WI38 (cell line): Measurements from ENCODE around the gene RTN1.

Experiments
- H3K4me3 ChIP-seq: 2 replicates; pipeline ENCODE4 v1.5.1; 2011; ENCODE audit warnings: low read depth, mild to moderate bottlenecking, control low read depth, low read length
- TF ChIP-seq, protein P1 (sequence below): IDR thresholded peaks from 2 replicates; pipeline ENCODE4 v1.5.1; 2012; ENCODE audit warnings: low read depth, mild to moderate bottlenecking, control low read depth, low read length

The RTN1 gene

DNA sequence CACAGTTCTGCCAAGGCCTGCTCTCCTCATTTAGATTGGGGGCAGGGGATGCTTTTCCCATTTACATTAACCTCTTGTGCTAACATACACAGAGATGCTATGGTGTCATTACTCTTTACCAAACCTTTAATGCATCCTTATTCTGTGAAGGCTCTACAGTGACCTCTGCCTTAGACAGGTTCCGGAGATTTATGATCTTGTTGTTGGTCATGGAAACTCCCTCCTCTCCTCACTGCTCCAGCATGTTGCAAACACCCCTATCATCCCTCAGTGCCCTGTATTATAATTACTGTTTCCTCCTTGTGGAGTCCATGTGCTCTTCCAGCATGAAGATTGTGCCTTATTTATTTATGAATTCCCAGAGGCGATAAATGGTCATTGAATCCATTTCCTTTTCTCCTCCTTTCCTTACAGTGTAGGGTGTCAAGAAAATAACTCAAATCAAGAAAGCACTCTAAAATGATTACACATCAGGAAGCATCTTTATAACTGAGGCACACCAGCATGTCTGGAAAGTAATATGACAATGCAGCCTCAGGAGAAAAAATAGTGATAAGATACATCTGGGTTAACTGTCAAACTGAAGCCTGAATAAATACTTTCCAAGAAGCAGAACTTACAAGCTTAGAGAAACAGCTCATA, 37.8 kb downstream of the RTN1 start:
- H3K4me3 ChIP-seq: no peak overlapping the region
- TF ChIP-seq, protein P1, sequence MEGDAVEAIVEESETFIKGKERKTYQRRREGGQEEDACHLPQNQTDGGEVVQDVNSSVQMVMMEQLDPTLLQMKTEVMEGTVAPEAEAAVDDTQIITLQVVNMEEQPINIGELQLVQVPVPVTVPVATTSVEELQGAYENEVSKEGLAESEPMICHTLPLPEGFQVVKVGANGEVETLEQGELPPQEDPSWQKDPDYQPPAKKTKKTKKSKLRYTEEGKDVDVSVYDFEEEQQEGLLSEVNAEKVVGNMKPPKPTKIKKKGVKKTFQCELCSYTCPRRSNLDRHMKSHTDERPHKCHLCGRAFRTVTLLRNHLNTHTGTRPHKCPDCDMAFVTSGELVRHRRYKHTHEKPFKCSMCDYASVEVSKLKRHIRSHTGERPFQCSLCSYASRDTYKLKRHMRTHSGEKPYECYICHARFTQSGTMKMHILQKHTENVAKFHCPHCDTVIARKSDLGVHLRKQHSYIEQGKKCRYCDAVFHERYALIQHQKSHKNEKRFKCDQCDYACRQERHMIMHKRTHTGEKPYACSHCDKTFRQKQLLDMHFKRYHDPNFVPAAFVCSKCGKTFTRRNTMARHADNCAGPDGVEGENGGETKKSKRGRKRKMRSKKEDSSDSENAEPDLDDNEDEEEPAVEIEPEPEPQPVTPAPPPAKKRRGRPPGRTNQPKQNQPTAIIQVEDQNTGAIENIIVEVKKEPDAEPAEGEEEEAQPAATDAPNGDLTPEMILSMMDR: no peak

DNA sequence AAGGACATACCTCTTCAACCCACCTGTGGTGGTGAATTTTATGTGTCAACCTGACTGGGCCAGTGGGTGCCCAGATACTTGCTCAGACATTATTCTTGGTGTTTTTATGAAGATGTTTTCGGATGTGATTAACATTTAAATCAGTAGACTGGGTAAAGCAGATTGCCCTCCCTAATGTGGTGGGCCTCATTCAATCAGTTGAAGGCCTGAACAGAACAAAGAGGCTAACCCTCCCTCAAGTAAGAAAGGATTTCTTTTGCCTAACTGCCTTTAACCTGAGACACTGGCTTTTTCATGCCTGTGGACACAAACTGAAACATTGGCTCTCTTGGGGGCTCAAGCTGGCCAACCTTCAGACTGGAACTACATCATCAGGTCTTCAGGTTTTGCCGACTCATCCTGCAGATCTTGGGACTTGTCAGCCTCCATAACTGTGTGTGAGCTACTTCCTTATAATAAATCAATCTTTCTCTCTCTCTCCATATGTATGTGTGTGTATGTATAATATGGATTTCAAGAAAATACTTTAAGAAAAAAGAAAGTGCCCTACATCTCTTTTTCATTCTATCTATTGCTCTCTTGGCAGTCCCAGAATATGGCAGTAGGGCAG, 39.4 kb downstream of the RTN1 start:
- no peak overlapping the region for H3K4me3 ChIP-seq
- TF ChIP-seq, protein P1: no peak

DNA sequence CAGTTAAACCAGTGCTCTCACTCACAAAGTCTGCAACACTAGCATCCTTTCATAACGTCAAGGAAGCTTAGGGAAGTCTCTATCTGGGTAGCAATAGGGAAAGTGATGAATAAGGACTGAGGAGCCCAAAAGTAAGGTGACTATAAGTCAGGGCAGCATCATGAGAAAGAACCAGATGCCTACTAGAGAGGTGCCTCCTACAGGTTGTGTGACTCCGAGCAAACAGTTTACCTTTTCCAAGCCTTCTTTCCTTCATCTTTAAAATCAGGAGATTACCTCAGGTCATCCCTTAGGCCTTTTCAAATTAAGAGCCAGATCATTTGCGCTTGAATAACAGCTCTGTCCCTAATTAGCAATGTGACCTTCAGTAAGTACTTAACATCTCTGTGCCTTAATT, 40.2 kb downstream of the RTN1 start:
- H3K4me3 ChIP-seq: no peak overlapping the region
- TF ChIP-seq, protein P1: no peak

DNA sequence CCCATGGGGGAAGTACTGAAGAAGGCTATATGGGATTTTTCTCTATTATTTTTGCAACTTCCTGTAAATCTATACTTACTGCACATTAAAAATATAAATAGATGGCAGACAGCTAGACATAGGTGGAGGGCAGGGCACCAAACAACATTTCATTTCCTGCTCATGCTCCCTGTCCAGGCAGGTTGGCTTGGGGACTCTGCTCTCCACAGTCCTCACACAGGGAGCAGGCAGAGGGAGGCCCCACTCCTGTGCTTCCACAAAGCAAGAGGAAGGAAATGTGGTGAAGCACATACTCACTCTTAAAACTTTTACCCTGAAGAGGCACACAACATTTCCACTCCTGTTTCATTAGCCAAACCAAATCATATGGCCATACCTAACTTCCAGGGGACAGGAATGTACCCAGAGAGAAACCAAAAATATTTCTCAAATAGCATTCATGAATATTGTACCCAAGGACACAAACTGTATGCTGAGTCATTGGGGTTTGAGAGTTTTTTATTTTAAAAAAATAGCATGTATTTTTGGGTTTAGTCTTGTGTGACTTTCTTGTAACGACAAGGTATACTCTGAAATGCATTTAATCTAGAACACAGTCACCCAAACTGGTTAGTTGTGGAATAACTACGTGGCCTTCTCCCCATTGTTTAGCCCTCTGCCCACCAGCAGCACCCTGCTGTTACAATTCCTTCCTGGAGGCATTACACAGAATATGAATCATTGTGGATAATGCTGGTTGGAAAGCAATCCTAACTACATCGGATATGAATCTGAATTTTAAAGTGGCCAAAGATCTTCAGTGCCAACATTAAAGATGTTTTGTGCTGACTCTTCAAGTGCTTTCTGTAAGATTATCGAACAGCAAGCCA, 40.9 kb downstream of the RTN1 start:
- no peak overlapping the region for H3K4me3 ChIP-seq

DNA sequence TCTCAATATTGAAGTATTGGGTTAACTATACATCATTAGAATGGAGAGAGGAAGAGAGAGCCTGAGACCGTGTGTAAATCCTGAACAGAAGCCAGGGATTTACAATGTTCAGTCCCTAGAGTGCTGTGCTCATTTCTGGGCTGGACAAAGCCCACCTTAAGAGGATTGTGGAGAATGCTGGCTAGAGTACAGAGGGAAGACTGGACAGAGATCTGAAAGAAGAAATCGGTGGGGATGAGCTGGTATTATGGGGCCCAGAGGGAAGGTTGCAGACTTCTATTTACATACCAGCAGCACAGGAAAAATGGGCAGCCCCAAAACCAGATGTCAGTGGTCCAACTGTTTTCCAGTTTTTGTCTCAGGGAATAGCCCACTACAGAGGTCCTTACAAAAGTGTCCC, 42.3 kb downstream of the RTN1 start:
- H3K4me3 ChIP-seq: no peak overlapping the region
- TF ChIP-seq, protein P1: no peak

More for the DNA sequence above, 40.9 kb downstream of the RTN1 start:
- TF ChIP-seq, protein P1: no peak

DNA sequence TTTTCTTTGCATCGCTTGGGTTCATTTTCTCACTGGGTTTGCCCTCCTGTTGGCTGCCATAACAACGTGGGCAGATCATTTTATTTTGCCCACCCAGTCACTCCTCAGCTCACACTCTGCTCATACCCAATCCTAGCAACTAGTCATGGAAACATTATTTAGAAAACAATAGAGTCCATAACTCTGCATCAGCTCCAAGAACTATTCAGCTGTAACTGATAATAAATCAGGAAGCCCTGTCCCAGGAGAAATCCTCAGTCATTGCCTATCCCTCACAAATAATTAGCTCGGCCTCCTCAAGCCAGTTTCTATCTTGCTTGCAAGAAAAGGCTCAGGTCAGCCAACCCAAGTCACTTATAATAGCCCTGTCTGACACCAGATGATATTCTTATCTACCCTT, 43.2 kb downstream of the RTN1 start:
- TF ChIP-seq, protein P1: no peak
- H3K4me3 ChIP-seq: no peak overlapping the region

DNA sequence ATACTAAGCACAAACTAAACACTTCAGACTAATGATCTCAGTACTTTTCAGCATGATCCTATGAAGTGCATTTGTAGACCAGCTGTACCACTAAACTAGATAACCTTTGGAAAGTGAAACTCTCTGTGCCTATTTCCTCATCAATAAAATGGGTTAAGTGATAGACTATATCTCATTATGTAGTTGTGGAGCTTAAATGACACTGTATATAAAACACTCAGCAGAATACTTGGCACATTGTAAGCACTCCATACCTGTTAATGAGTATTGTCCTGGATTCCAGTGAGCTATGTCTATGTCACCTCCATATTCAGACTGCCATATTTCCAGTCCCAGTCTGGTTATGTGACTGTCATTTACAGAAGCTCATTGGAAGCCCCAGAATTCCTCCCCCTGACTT, 44.4 kb downstream of the RTN1 start:
- no peak overlapping the region for H3K4me3 ChIP-seq
- TF ChIP-seq, protein P1: no peak
